Middle frontal gyrus (tissue), 1 donor: ENCODE data around the gene C17orf67.
A peak's percentile ranks its signal among the peaks of the same experiment; 100 is the strongest.

Experiments used
- DNase-seq: peaks from one replicate; pipeline ENCODE4 v3.0.0-alpha.2; 2015; ENCODE audit warnings: low spot score; ENCODE audit errors: extremely low spot score

Gene C17orf67

GRCh38 chr17:56808503-56808902 lies 25.2 kb downstream of the C17orf67 start:
- no peak for DNase-seq

GRCh38 chr17:56807723-56808122 lies 26.0 kb downstream of the C17orf67 start:
- DNase-seq = no peak

- DNase-seq = no peak
These were observed 26.8 kb downstream of the C17orf67 start for GRCh38 chr17:56806949-56807348.

GRCh38 chr17:56804454-56804853 lies 29.3 kb downstream of the C17orf67 start:
- DNase-seq = no peak

- DNase-seq = no peak
These were observed 30.6 kb downstream of the C17orf67 start for GRCh38 chr17:56803071-56803470.

- no peak for DNase-seq
These were observed 32.1 kb downstream of the C17orf67 start for GRCh38 chr17:56801459-56802178.

GRCh38 chr17:56798916-56799315 lies 34.8 kb downstream of the C17orf67 start:
- no peak for DNase-seq

- no peak for DNase-seq
These were observed 37.2 kb downstream of the C17orf67 start for GRCh38 chr17:56796536-56796935.

- DNase-seq = no peak
These were observed 38.4 kb downstream of the C17orf67 start for GRCh38 chr17:56795221-56795865.

- DNase-seq = no peak
These were observed 39.8 kb downstream of the C17orf67 start for GRCh38 chr17:56793957-56794356.

GRCh38 chr17:56793531-56793930 lies 40.2 kb downstream of the C17orf67 start:
- no peak for DNase-seq

GRCh38 chr17:56792267-56792666 lies 41.5 kb downstream of the C17orf67 start:
- DNase-seq = no peak

GRCh38 chr17:56786989-56787482 lies 46.7 kb downstream of the C17orf67 start:
- no peak for DNase-seq

- DNase-seq = no peak
These were observed 47.6 kb downstream of the C17orf67 start for GRCh38 chr17:56785997-56786680.

GRCh38 chr17:56785405-56785804 lies 48.3 kb downstream of the C17orf67 start:
- DNase-seq = no peak

GRCh38 chr17:56782338-56782737 lies 51.4 kb downstream of the C17orf67 start:
- DNase-seq = no peak

GRCh38 chr17:56781906-56782305 lies 51.8 kb downstream of the C17orf67 start:
- no peak for DNase-seq

- DNase-seq = peak; percentile 19
These were observed 53.6 kb downstream of the C17orf67 start for GRCh38 chr17:56779898-56780777.

GRCh38 chr17:56779322-56779721 lies 54.4 kb downstream of the C17orf67 start:
- no peak for DNase-seq

GRCh38 chr17:56778898-56779297 lies 54.8 kb downstream of the C17orf67 start:
- no peak for DNase-seq

GRCh38 chr17:56777859-56778258 lies 55.9 kb downstream of the C17orf67 start:
- no peak for DNase-seq
